Psoas muscle (tissue), 8 donors: ENCODE data around the gene HLF. TPM values are rescaled to one million over a fixed set of nuclear protein-coding genes. Genes with fewer than 3 reads are reported as not detected.

Source experiments
- ATAC-seq, 4 donors: fragments of 200-7000 bp; cut with Tn5 transposase; one replicate each; pipeline ENCODE4 v1.9.1; 2020; ENCODE audit warnings: moderate library complexity in 3 of 4, mild to moderate bottlenecking in 2 of 4
- DNase-seq, 2 donors: peaks; one replicate each; pipeline ENCODE4 v3.0.0-alpha.2; 2020
- H3K27ac ChIP-seq: fragments of 200-600 bp; one replicate; pipeline ENCODE4 v1.8.0; 2022
- H3K27me3 ChIP-seq, 3 donors: fragments of 200-600 bp in 1 of 3; one replicate each; pipeline versions ENCODE4 v1.6.1 to v1.8.0; 2013 to 2022; ENCODE audit warnings: low read length in 2 of 3, mild to moderate bottlenecking in 2 of 3, moderate library complexity in 1 of 3; ENCODE audit not compliant: insufficient read depth in 3 of 3
- H3K36me3 ChIP-seq, 2 donors: fragments of 200-600 bp in 1 of 2; one replicate each; pipeline versions ENCODE4 v1.6.1 to v1.8.0; 2013 to 2022; ENCODE audit warnings: low read depth in 1 of 2, mild to moderate bottlenecking in 1 of 2, moderate library complexity in 1 of 2; ENCODE audit not compliant: insufficient read depth in 1 of 2
- H3K4me1 ChIP-seq: fragments of 200-600 bp; one replicate; pipeline ENCODE4 v1.8.0; 2022
- H3K4me3 ChIP-seq: fragments of 200-600 bp; one replicate; pipeline ENCODE4 v1.8.0; 2022; ENCODE audit warnings: mild to moderate bottlenecking
- H3K9me3 ChIP-seq: fragments of 200-600 bp; one replicate; pipeline ENCODE4 v1.8.0; 2022
- CTCF ChIP-seq: fragments of 200-600 bp; IDR thresholded peaks from one replicate; pipeline ENCODE4 v1.8.0; 2022; ENCODE audit warnings: antibody characterized with exemption
- WGBS, 3 donors: extraction: QIAGEN DNeasy Blood & Tissue Kit; methylation state at CpG; one replicate each; pipeline versions ENCODE4 v1.1.6 to v1.1.7; 2013; 5-methylcytosine and 5-hydroxymethylcytosine counted together
- intact Hi-C, 2 donors: fragments of 100-400 bp; cut with DNase I; formaldehyde crosslinking; loops; one replicate each; pipeline versions ENCODE4 v1.11.0 to v1.14.2; 2022
- polyA plus RNA-seq, 3 donors: library from polyadenylated mRNA; stranded (reverse); fragments of 200-250 nt; gene quantifications; one replicate each; pipeline ENCODE4 v1.2.3, GENCODE V29; 2013
- total RNA-seq, 4 donors: library from RNA; stranded (reverse); fragmentation: NEBNext Ultra II Directional in 2 of 4; extraction: Animal tissue kit (Norgen Biotek cat#: 25700) in 2 of 4; gene quantifications; one replicate each; pipeline versions ENCODE4 v1.2.1 to v1.2.4, GENCODE V29; 2021 to 2023
- donor health status: healthy with polysubstance abuse.
- donor health status: DM: no; HTN: no; CAD: no; lungs with moderate emphysema.
- donor health status: Bipolar disorder and iron deficiency.
- donor health status: healthy.
- donor health status: DM: yes; HTN: yes; CAD: no.
- donor health status: DM: no; HTN: no; CAD: no.
- donor health status: DM: no; HTN: no; CAD: no.
- donor health status: DM: yes; HTN: yes; CAD: no.

Gene HLF
- total and polyA plus RNA-seq, 7 donors: 0.59 to 5.0 (median 3.7) TPM

- TF ChIP-seq CTCF: no peak
- peaks cover 8% of the 10 kb centered on the region for H3K4me1 ChIP-seq
- H3K9me3 ChIP-seq: no peaks in the 10 kb centered on the region
- H3K36me3 ChIP-seq: no peaks in the 10 kb centered on the region
- peak overlapping the region; percentile 15 for H3K4me3 ChIP-seq
- H3K27ac ChIP-seq: peak overlapping the region; percentile 25
- ATAC-seq: no peak
- no peak for DNase-seq
- 53 to 59% (median 56%) methylated on average over 3 of the region's 3 CpGs for WGBS, 3 donors
- no peaks in the 10 kb centered on the region for H3K27me3 ChIP-seq
- intact Hi-C loops: no loop called here
Observed at GRCh38 chr17:55266958-55267688, 2.4 kb downstream of the HLF start.

GRCh38 chr17:55267777-55268648 is 3.3 kb downstream of the HLF start:
- Histone ChIP-seq H3K4me1 (peaks cover 11% of the 10 kb centered on the region), H3K9me3 (no peaks in the 10 kb centered on the region), H3K27ac (peak overlapping the region; percentile 25), H3K4me3 (peak overlapping the region; percentile 15), H3K27me3 (no peaks in the 10 kb centered on the region), H3K36me3 (no peaks in the 10 kb centered on the region)
- DNase-seq (no peak), ATAC-seq (no peak)
- WGBS, 3 donors: 85 to 87% (median 87%) methylated on average over 11 of the region's 11 CpGs
- intact Hi-C loops: no loop called here
- TF ChIP-seq CTCF: no peak

GRCh38 chr17:55268649-55269480 is 4.1 kb downstream of the HLF start:
- Histone ChIP-seq H3K4me3 (no peak overlapping the region), H3K36me3 (no peaks in the 10 kb centered on the region), H3K9me3 (no peaks in the 10 kb centered on the region), H3K4me1 (peaks cover 12% of the 10 kb centered on the region), H3K27ac (no peak overlapping the region), H3K27me3 (no peaks in the 10 kb centered on the region)
- no peak for ATAC-seq
- intact Hi-C loops: no loop called here
- no peak for TF ChIP-seq CTCF
- no peak for DNase-seq
- WGBS, 3 donors: 76 to 90% (median 80%) methylated on average over 8 of the region's 8 CpGs

- H3K4me1 ChIP-seq: peaks cover 19% of the 10 kb centered on the region
- H3K4me3 ChIP-seq: no peak overlapping the region
- H3K27ac ChIP-seq: no peak overlapping the region
- no peak for ATAC-seq
- no peaks in the 10 kb centered on the region for H3K27me3 ChIP-seq
- H3K36me3 ChIP-seq: no peaks in the 10 kb centered on the region
- DNase-seq: no peak
- intact Hi-C loops: no loop called here
- TF ChIP-seq CTCF: no peak
- no peaks in the 10 kb centered on the region for H3K9me3 ChIP-seq
Observed at GRCh38 chr17:55269894-55270293, 5.1 kb downstream of the HLF start.
